Adipose tissue (tissue), 3 donors: ENCODE results near the gene ODR4. TPM values are rescaled to one million over a fixed set of nuclear protein-coding genes. Genes with fewer than 3 reads are reported as not detected.
"Not testable (repeated sequence)": the region's sequence is repeated elsewhere in the genome, so short reads cannot be mapped to it uniquely, and the experiment has no call there.

Experiments
- H3K27ac ChIP-seq: one replicate; pipeline ENCODE4 v1.5.1; 2013; ENCODE audit warnings: low read depth, low read length
- WGBS, 3 donors: extraction: QIAGEN DNeasy Blood & Tissue Kit; methylation state at CpG; one replicate each; pipeline ENCODE4 v1.1.7; 2013; 5-methylcytosine and 5-hydroxymethylcytosine counted together
- polyA plus RNA-seq, 3 donors: library from polyadenylated mRNA; stranded (reverse); fragments of 200-250 nt; gene quantifications; one replicate each; pipeline ENCODE4 v1.2.3, GENCODE V29; 2013
- donor health status: healthy with polysubstance abuse.
- donor health status: Bipolar disorder and iron deficiency.
- donor health status: healthy.

Gene ODR4
- polyA plus RNA-seq = 10 to 100 TPM in 2 of 3 donors, 1 to 10 TPM in 1; 6.2 to 13.6 (median 10.3) TPM

GRCh38 chr1:186375152-186375928, at the start of gene ODR4, which contains the start of gene TPR:
Gene ODR4, plus strand, starts transcription at chr1:186375838. Its CDS starts 3,948 bp downstream, at chr1:186379786.
Gene TPR, minus strand, starts transcription at chr1:186375253. Its CDS starts 225 bp downstream, at chr1:186375028.
- peak within 1 kb of the TSS; percentile 93 for H3K27ac ChIP-seq
- WGBS, 3 donors = 1% methylated on average over 56 to 60 of the region's 60 CpGs

- 86 to 94% (median 88%) methylated on average over 1 of the region's 1 CpG for WGBS, 3 donors
- no peak overlapping the region for H3K27ac ChIP-seq
These were observed 49.6 kb upstream of the ODR4 start for GRCh38 chr1:186326009-186326408.

- 91 to 100% (median 97%) methylated on average over 1 of the region's 1 CpG for WGBS, 3 donors
- no peak overlapping the region for H3K27ac ChIP-seq
These were observed 48.3 kb upstream of the ODR4 start for GRCh38 chr1:186327331-186327730.

- H3K27ac ChIP-seq = no peak overlapping the region
- WGBS, 3 donors = 96 to 100% (median 100%) methylated on average over 1 of the region's 1 CpG
These were observed 44.9 kb upstream of the ODR4 start for GRCh38 chr1:186330758-186331157.

- no peak overlapping the region for H3K27ac ChIP-seq
- WGBS, 3 donors = 96 to 98% (median 98%) methylated on average over 2 of the region's 2 CpGs
These were observed 38.1 kb upstream of the ODR4 start for GRCh38 chr1:186337554-186337953.

- no peak overlapping the region for H3K27ac ChIP-seq
- WGBS, 3 donors = 91 to 94% (median 92%) methylated on average over 5 of the region's 5 CpGs
These were observed 34.9 kb upstream of the ODR4 start for GRCh38 chr1:186340772-186341171.

GRCh38 chr1:186347837-186348691, 27.6 kb upstream of the ODR4 start:
- H3K27ac ChIP-seq = not testable (repeated sequence)
- 92 to 96% (median 93%) methylated on average over 8 of the region's 8 CpGs for WGBS, 3 donors

- H3K27ac ChIP-seq = no peak overlapping the region
- WGBS, 3 donors = 0 to 1% (median 0%) methylated on average over 37 of the region's 37 CpGs
These were observed 1.1 kb upstream of the ODR4 start for GRCh38 chr1:186374303-186375151.

GRCh38 chr1:186375929-186376319, 286 bp downstream of the ODR4 start:
- WGBS, 3 donors = 0 to 1% (median 0%) methylated on average over 12 of the region's 12 CpGs
- H3K27ac ChIP-seq = peak overlapping the region; percentile 93

GRCh38 chr1:186386725-186387383, 11.2 kb downstream of the ODR4 start:
- 86 to 92% (median 89%) methylated on average over 3 of the region's 3 CpGs for WGBS, 3 donors
- no peak overlapping the region for H3K27ac ChIP-seq

GRCh38 chr1:186390925-186391324, 15.3 kb downstream of the ODR4 start:
- no peak overlapping the region for H3K27ac ChIP-seq
- 96 to 100% (median 98%) methylated on average over 1 of the region's 1 CpG for WGBS, 3 donors

GRCh38 chr1:186391841-186392240, 16.2 kb downstream of the ODR4 start:
- no peak overlapping the region for H3K27ac ChIP-seq
- 89 to 93% (median 91%) methylated on average over 4 of the region's 4 CpGs for WGBS, 3 donors

GRCh38 chr1:186392711-186393110, 17.1 kb downstream of the ODR4 start:
- not testable (repeated sequence) for H3K27ac ChIP-seq
- 87 to 93% (median 93%) methylated on average over 6 of the region's 6 CpGs for WGBS, 3 donors

GRCh38 chr1:186401446-186401845, 25.8 kb downstream of the ODR4 start:
- not testable (repeated sequence) for H3K27ac ChIP-seq
- WGBS, 3 donors = 70 to 95% (median 82%) methylated on average over 2 of the region's 2 CpGs

- no peak overlapping the region for H3K27ac ChIP-seq
These were observed 28.0 kb downstream of the ODR4 start for GRCh38 chr1:186403632-186404031.

GRCh38 chr1:186404454-186405051, 28.9 kb downstream of the ODR4 start:
- no peak overlapping the region for H3K27ac ChIP-seq
- 29 to 35% (median 29%) methylated on average over 5 of the region's 5 CpGs for WGBS, 3 donors

GRCh38 chr1:186409091-186409490, 33.5 kb downstream of the ODR4 start:
- H3K27ac ChIP-seq = no peak overlapping the region
- 88 to 92% (median 90%) methylated on average over 3 of the region's 3 CpGs for WGBS, 3 donors

GRCh38 chr1:186413319-186413718, 37.7 kb downstream of the ODR4 start:
- H3K27ac ChIP-seq = no peak overlapping the region
- 92 to 99% (median 98%) methylated on average over 1 of the region's 1 CpG for WGBS, 3 donors
